Measurements from ENCODE around the gene PEX11A.

PEX11A gene

DNA sequence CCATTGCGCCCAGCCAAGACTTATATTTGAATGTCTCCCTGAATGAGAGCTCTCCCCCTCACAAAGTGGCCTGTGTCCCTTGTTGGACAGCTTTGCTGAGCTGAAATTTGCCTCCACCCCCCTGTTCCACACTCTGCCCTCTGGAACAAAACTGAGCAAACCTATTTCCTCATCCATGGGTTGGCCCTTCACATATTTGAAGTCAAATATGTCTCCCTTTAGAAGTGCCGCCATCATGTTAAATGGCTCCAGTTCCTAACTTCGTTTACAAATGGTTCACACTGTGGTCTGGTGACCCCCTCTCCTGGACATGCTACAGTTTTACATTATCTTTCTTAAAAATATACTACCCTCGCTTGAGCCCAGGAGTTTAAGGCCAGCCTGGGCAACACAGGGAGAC, 16.0 kb downstream of the PEX11A start:
- no peak for DNase-seq

DNA sequence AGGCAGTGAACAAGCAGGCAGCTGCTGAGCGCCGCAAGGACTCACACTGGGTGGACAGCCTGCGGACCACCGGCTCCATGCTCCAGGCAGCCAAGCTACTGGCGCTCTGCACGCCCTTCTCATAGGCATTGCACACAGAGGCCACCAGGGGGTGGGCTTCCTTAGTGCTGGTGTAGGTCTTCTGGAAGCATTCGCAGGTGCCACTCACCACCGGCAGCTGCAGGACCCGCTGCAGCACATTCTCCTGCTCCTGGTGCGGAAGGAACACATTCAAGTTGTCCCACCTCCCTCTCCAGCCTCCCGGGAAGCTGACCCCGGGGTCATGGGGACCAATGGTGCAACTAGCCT, 17.4 kb downstream of the PEX11A start:
- no peak for DNase-seq

DNA sequence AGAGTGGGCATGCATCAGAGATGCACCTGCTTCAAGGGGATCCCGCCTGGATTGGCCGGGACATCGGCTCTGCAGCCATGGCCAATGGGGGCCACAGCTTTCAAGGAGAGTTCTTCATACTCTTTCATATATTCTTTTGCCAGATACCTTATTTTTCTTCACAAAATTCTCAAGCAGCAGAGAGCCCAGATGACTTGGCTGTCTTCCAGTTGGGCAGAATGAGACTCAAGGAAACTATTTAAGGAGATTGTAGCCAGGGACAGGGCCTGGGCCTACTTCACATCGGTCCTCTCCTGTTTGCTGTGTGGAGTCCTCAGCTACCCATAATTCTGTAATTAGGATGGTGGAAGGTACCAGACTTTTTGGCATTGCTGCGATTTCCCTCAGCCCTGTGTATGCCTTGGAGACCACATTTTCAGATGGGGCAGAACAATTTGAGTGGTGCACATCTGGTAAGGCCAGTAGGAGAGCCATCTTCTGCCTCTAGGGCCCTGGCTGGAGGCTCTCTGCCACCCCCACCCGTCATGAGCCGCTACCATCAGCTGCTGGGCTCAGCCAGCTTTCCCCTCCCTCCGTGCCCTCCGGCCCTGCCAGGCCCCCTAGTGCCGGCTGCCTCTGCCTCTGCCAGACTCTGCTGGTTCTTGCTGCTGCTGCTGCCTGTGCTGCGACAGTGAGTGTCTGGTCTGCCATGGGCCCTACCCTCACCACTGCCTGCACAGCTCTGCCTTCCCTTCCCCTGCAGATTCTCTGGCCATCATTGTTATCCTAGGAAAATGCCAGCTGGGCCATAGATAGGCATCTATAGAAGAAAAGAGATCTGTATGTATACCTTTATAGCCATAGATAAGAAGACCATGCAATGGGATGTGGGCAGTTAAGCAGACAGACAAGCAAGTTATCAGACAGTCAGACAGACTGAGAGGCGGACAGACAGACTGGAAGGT, 18.1 kb downstream of the PEX11A start:
- DNase-seq, result no peak

DNA sequence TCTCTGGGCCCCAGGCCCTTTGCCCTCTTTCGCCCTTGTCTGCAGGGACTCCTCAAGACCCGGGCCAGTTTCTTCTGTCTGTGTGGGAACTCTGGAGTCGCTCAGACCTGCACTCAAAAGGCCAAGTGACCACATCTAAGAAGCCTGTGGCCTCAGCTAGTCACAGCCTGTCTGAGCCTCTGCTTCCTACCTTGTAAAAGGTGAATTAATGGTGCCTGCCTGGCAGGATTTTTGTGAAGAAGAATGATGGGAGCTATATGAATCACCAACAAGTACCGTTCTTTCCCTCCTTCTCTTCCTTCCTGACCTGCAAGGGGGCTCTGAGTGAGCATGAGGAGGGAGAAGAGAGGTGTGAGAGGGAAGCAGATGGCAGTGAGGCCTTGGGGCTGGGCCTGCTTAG, 18.9 kb downstream of the PEX11A start:
- DNase-seq, result no peak

DNA sequence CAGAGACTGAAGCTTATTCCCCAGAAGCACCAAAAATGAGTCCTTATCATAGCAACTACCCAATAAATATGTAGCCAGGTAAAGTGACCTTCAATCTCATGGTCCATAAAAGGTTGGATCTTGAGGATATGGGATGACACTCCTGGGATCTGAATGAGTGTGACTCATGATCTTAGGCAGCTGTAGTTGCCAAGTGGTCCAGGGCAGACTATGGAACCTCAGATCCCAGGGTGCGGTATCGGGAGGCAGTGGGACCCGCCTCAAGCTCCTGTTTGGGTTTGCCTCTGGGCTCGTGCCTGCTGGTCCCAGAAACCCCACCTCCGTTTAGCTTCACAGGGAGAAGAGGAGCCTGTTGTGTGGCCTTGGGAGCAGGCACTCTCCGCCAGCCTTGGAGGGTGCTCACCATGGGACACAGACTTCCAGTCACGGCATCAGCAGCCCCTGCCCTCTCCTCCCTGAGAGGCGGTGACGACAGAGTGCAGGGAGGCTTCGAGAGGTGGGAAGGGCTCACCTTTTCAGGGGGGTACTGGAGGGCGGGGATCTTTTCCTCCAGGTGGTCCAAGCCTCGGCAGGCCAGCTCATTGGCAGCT, 19.5 kb downstream of the PEX11A start:
- DNase-seq, result no peak

DNA sequence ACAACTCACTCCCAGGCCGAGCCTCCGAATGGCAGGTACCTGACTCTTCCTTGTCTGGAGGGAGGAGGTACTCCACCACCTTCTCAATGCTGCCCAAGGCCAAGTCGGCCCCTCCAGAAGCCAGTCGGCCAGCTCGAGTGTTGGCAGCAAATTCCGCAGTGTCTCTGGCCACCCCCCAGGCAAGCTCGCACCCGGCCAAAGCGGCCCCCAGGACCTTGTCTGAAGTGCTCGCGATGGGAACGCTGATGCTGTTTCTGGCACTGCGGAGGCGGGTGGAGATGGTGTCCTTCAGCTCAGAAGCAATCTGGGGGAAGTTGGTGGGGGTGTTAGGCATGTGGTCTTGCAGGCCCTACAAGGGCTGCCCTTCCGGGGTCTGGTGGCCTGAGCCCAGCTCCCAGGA, 20.6 kb downstream of the PEX11A start:
- no peak for DNase-seq

DNA sequence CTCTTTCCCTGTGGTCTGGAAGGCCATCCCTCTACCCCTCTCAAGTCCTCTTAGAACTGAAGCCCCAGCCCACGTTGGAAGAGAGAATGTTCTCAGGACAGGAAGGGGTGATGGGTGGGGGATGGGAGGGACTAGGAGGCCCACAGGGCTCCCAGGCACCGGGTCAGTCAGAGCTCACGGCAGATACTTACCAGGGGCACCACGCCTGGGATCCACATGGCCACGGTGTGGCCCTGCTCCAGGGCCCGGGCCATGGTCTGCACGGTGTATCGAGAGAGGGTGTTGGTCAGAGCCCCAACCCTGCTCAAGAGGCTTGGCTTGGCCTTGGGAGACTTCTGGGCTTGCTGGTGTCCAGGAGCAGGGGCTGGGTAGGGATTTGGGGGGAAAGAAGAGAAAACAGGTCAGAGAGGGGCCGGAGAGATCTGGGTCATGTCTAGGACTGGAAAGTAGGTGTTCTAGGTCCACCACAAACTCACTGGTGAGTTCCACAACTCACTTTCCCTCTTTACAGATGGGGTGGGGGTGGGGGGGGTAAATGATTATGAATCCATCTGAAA, 21.2 kb downstream of the PEX11A start:
- no peak for DNase-seq

DNA sequence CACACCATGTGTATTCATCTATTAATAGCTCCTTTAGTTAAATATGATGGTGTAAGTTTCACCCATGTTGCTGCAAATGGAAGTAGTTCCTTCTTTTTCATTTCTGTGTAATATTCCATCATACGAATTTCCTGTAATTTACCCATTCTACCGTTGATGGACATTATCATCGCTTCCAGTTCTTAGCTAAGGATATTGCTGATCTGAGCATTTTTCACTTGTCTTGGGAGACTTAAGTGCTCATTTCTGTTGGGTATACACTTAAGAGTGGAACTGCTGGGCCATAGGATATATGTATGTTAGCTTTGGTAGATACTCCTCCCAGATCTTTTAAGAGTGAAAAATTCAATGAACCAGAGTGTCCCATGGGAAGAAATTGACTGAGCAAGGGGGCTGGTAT, 22.4 kb downstream of the PEX11A start:
- no peak for DNase-seq

DNA sequence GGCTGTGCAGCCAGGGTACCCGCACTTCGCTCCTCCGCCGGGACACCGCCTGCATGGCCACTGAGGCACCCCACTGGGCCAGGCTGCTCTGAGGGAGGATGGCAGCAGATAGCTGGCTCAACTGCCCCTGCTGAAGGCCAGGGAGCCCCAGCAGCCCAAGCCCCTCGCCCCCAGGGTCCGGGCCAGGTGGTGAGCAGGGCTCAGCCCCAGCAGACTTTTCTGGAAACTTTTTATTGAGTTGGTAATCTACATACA, 22.9 kb downstream of the PEX11A start:
- DNase-seq, result no peak

DNA sequence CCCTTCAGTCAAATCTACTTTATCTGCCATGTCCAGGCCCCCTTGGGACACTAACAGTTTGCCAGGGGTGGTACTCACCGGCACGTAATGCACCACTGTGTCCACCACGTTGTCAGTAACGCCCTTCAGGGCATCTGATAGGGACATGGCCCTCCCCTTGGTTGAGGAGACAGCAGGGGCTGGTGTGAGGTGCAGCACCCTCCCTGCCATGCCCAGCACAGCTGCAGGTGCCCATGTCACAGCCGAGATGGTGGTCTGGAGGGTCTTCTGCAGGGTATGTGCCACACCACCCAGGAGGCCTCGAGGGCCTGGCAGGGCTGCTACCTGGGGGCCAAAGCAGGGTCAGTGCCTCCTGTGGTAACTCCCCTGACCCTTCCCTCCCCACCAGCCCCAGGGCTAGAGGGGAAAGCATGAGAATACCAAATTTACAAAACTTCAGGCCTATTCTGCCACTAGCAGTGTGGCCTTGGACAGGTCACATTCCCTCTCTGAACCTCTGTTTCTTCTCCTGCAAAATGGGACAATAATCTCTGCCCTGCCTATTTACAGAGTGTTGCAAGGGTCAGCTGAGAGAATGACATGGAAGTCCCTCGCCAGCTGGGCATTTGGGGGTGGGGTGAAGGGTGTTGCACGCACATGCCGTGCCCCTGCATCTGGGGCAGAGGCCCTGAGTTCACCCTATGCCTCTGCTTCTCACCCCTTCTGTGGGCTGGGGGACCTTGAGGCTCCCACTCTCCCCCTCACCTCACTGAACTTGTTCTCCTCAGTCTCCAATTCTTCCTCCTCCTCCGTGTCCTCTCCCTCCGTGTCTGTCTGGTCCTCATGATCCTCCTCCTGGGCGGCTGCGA, 23.5 kb downstream of the PEX11A start:
- DNase-seq, result no peak

DNA sequence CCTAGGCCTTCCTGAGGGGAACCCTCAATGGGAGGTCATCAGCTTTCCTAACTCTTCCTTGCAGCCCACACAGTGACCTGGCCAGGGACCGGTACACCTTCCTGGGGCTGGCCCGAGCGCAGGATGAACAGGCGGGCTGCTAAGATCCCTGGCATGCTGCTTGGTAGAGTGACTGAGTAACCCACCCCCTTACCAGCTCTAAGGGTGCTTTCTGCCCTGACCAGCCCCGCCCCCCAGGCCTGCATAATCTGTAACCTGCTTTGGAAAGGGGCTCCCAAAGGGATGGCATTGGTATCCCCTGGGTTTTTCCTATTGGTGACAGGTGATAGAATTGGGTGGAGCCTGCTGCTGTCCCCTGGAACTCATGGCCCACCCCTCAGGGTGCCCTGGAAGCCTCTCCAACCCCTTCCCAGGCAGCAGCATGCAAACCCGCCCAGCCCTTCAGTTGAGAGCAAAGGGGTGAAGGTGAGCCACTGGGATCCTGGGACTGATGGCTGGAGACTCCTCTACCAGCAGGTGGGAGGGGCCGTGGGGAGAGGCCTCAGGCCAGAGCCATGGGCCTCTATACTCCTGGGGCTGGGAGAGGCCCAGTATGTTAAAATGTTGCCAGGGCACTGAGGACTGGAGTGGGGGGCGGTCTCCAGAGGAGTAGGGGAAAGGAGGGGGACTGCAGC, 24.2 kb downstream of the PEX11A start:
- DNase-seq, result no peak

DNA sequence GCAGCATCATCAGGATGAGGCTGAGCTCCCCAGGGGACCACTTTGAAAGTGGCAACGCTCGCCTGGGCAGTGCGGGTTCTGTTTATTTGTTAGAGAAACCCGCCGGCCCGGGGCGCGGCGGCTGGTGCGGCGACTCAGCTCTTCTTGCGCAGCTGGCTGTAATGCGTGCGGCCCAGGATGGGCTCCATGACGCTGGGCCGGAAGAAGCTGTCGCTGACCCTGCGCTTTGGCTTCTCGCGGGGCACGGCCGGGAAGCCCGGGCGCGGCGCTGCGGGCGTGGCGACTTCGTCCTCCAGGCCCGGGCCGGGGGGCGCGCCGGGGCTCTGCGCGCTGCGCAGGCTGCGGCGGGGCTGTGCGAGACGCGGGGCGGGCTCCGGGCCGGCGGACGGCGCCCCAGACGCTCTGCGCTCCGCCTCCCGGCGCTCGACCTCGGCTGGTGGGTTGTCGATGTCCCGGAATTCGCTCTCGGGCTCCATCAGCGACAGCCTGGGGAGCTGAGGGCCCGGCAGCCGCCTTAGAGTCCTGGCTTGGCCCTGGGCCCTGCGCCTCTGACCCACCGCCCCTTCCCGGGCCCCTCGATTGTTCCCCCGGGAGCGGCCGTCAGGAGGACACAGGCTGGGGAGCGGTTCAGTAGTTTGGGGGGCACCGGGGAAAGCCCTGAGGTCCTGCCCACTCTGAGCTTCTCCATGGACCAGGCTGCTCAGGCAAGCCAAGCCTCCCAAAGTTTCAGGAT, 24.9 kb downstream of the PEX11A start:
- no peak for DNase-seq

DNA sequence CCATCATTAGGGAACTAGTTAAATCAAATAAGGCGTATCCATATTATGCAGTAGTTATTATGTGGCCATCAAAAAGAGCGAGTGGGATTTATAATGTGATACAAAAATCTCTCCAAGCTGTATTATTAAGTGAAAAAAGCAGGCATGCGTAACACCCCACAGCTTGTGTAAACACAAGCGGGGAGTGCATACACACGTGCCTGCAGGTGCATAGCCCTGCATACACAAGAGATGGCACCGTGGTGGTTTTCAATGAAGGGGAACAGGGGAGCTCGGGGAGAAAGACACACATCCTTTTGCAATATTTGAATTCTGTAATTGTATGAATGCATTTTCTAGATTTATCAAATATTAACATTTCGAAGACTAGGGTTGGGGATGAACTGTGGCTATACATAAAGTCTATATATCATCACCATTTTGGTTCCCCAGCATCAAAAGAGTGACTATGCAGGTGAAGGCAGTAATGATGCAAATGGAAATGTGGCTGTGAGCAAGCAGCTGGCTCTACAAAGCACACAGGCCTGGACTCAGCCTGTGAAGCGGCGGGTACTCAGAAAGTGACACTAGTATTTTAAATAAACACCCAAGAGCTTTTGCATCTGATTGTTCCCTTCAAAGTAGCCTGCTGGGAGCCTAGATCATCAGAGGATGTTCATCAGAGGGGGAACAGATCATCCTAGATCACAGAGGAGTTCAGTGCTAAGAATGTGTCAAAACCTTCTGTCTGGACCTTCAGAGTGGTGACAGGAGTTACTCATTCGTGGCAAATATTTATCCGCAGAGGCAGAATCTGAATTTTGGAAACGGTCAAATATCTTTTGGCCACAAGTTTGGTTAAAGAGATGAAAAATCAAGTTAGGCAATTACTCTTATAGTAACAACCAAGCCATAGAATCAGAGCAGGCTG, 25.9 kb downstream of the PEX11A start:
- no peak for DNase-seq

DNA sequence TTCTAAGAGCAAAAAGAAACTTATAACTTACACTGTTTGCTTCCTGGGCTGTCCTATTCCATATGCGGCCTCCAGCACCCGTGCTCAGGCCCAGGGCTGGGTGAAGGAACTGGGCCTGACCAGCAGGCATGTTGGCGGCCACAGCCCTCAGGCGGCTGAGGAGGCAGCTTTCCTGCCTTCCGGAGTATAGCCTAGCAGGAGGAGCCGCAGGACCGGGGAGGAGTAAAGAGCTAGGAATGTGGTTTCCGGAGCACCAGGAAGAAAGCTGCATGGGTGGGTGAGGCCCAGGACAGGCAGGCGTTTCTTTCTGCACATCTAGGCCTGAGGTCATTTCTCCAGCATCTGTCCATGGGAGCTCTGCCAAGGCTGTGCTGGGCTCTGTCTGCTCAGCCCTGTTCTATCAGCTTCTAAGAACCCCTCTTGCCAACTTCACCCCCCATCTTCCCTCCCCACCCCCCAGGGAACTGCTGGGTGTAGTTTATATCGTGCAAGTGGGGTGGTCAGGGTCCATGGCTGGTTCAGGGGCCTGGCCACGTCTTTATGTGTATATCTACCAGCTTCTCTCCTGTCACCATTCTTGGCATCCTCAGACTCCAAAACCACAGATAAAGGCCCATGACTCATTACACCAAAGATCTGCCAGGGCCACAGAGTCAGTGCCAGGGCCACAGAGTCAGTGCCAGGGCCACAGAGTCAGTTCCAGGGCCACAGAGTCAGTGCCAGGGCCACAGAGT, 27.5 kb downstream of the PEX11A start:
- no peak for DNase-seq

DNA sequence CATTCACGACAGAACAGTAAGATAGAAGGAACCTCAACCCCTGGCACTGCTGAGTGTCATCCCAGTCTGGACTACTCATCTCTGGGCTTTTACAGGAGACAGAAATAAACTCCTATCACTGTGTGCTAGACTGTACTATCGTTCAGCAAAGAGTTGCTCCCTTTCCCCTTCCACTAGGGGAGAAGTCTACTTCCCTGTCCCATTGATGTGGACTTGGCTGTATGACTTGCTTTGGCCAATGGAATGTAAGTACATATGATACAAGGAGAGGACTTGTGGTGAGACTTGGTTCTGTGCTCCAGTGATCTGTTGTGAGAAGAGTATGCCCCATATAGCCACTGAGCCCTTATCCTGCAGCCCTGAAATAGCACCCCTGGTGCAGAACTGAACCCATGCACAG, 30.0 kb downstream of the PEX11A start:
- DNase-seq, result no peak

DNA sequence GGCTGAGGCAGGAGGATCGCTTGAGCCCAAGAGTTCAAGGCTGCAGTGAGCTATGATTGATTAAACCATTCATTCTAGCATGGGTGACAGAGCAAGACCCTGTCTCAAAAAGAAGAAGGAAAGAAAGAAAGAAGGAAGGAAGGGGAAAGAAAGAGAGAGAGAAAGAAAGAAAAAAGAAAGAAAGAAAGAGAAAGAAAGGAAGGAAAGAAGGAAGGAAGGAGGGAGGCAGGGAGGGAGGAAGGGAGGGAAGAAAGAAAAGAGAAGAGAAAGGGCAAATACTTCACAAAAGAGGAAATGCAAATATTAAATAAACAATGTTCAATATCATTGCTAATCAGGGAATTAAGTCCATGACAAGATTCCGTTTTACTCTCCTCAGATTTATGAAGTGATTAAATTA, 31.3 kb downstream of the PEX11A start:
- no peak for DNase-seq

DNA sequence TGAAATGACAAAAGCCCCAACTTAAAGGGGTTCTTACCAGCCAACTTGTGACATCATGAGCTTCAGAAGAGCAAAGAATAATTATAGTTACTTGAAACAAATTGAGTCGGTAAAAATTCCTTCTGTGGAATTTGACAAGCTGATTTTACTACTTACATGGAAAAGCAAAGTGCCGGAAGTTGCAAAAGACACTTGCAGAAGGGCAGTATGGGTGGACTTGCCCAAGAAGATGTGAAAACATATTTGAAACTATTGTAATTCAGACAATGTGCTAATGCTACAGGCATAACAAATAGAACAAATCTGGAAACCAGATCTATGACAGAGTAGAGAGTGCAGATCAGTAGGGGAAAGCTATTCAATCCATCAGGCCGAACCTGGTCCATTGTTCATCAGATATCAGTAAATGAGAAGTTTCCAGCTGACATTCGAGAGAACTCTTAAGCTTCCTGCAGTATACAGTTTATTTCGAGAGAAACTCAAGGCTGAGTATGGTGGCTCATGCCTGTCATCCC, 32.8 kb downstream of the PEX11A start:
- no peak for DNase-seq

DNA sequence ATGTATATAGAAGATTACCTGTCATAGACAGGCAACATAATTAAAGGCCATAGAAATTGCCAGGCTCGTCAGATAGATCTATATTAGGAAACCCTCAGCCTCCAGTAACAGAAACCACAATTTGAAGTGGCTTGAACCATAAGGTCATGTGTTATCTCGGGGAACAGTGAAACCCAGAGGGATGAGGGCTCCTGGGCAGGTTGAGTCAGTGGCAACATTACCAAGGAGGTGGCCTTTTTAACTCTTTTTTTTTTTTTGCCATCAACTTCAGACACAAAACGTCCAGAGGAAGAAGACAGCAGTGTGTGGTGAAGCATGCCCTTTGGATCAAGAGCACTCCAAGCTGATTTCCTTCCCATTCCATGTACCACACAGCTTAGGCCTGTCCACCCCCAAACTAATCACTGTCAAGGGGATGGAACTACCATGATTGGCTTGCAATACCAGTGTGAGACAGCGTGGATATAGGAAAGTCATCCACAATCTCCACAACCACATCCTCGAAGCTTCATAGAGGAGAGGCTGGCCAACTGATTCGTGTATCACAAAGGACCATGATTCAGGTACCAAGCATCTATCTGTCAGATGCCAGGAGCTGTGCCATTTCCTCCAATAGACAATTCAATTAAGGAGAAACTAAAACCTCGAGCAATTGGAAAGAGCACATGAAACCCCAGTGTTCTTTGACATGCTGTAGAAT, 34.3 kb downstream of the PEX11A start:
- DNase-seq, result no peak

Data from cerebellar nuclear complex (tissue), 1 donor.